Mesenchymal stem cell (in vitro differentiated cells and primary cell): Measurements from ENCODE around the gene JAG2.

Experiments used
- DNase-seq: peaks from one replicate; pipeline ENCODE4 v3.0.0-alpha.2; 2013
- H2AFZ ChIP-seq: one replicate; pipeline ENCODE4 v1.6.1; 2013; ENCODE audit warnings: low read depth, mild to moderate bottlenecking, control low read depth, inconsistent platforms, low read length, moderate library complexity
- H2AK5ac ChIP-seq: 2 replicates; pipeline ENCODE4 v1.6.1; 2013; ENCODE audit warnings: low read length, moderate library complexity, mild to moderate bottlenecking, inconsistent platforms; ENCODE audit not compliant: severe bottlenecking
- H2BK120ac ChIP-seq: one replicate; pipeline ENCODE4 v1.6.1; 2013; ENCODE audit warnings: low read depth, mild to moderate bottlenecking, inconsistent platforms, low read length, moderate library complexity
- H2BK12ac ChIP-seq, 2 experiments: one replicate each; pipeline ENCODE4 v1.6.1; 2013; ENCODE audit warnings: inconsistent platforms in 2 of 2, low read length in 2 of 2, mild to moderate bottlenecking in 2 of 2, moderate library complexity in 2 of 2, control low read depth in 1 of 2
- H2BK15ac ChIP-seq: one replicate; pipeline ENCODE4 v1.6.1; 2013; ENCODE audit warnings: mild to moderate bottlenecking, low read depth, inconsistent platforms; ENCODE audit not compliant: poor library complexity, severe bottlenecking
- H2BK5ac ChIP-seq: 2 replicates; pipeline ENCODE4 v1.6.1; 2013; ENCODE audit warnings: low read depth, mild to moderate bottlenecking, low read length, control low read depth, inconsistent platforms; ENCODE audit not compliant: poor library complexity, severe bottlenecking
- H3K14ac ChIP-seq, 2 experiments: one replicate each; pipeline ENCODE4 v1.6.1; 2013; ENCODE audit warnings: inconsistent platforms in 2 of 2, low read length in 2 of 2, control low read depth in 1 of 2, mild to moderate bottlenecking in 1 of 2, moderate library complexity in 1 of 2
- H3K18ac ChIP-seq, 2 experiments: one replicate each; pipeline ENCODE4 v1.6.1; 2013; ENCODE audit warnings: inconsistent platforms in 2 of 2, low read length in 2 of 2, control low read depth in 1 of 2, low read depth in 1 of 2, mild to moderate bottlenecking in 1 of 2
- H3K23ac ChIP-seq, 2 experiments: one replicate each; pipeline ENCODE4 v1.6.1; 2013; ENCODE audit warnings: inconsistent platforms in 2 of 2, low read length in 2 of 2, mild to moderate bottlenecking in 2 of 2, moderate library complexity in 2 of 2, control low read depth in 1 of 2
- H3K27ac ChIP-seq: 2 replicates; pipeline ENCODE4 v1.5.1; 2013; ENCODE audit warnings: mild to moderate bottlenecking, moderate library complexity, low read length, control low read depth, inconsistent platforms; ENCODE audit not compliant: poor library complexity, severe bottlenecking
- H3K27me3 ChIP-seq, 2 experiments: 2 replicates each; pipeline versions ENCODE4 v1.6.1 to v1.7.0; 2013; ENCODE audit warnings: low read length in 2 of 2, mild to moderate bottlenecking in 2 of 2, moderate library complexity in 2 of 2, control low read depth in 1 of 2, inconsistent platforms in 1 of 2; ENCODE audit not compliant: control insufficient read depth in 1 of 2, insufficient read depth in 1 of 2
- H3K36me3 ChIP-seq, 2 experiments: 2 replicates each; pipeline versions ENCODE4 v1.6.1 to v1.7.0; 2013; ENCODE audit warnings: low read length in 2 of 2, control low read depth in 1 of 2, inconsistent platforms in 1 of 2, low read depth in 1 of 2, mild to moderate bottlenecking in 1 of 2; ENCODE audit not compliant: insufficient read depth in 2 of 2, control insufficient read depth in 1 of 2
- H3K4ac ChIP-seq, 2 experiments: one replicate each; pipeline ENCODE4 v1.6.1; 2013; ENCODE audit warnings: inconsistent platforms in 2 of 2, low read length in 2 of 2, mild to moderate bottlenecking in 2 of 2, moderate library complexity in 2 of 2, control low read depth in 1 of 2, low read depth in 1 of 2
- H3K4me1 ChIP-seq: 2 replicates; pipeline ENCODE4 v1.6.1; 2013; ENCODE audit warnings: low read depth, low read length, control low read depth; ENCODE audit not compliant: control insufficient read depth, insufficient read depth
- H3K4me2 ChIP-seq: 2 replicates; pipeline ENCODE4 v1.6.1; 2013; ENCODE audit warnings: low read length, mild to moderate bottlenecking, inconsistent platforms; ENCODE audit not compliant: poor library complexity, severe bottlenecking
- H3K4me3 ChIP-seq, 2 experiments: 2 replicates each; pipeline versions ENCODE4 v1.5.1 to v1.7.0; 2013; ENCODE audit warnings: low read length in 2 of 2, mild to moderate bottlenecking in 2 of 2, control low read depth in 1 of 2, low read depth in 1 of 2; ENCODE audit not compliant: insufficient read depth in 1 of 2
- H3K79me1 ChIP-seq: replicated peaks from 2 replicates; pipeline ENCODE4 v1.6.1; 2013; ENCODE audit warnings: mild to moderate bottlenecking, control low read depth, low read length, inconsistent platforms; ENCODE audit not compliant: poor library complexity, severe bottlenecking
- H3K9ac ChIP-seq: 2 replicates; pipeline ENCODE4 v1.7.0; 2013; ENCODE audit warnings: mild to moderate bottlenecking, low read length, moderate library complexity
- H3K9me3 ChIP-seq: 2 replicates; pipeline ENCODE4 v1.7.0; 2013; ENCODE audit warnings: mild to moderate bottlenecking, low read length; ENCODE audit not compliant: control insufficient read depth
- H4K8ac ChIP-seq: one replicate; pipeline ENCODE4 v1.6.1; 2013; ENCODE audit warnings: inconsistent platforms, mild to moderate bottlenecking, low read length, moderate library complexity
- H4K91ac ChIP-seq: one replicate; pipeline ENCODE4 v1.6.1; 2013; ENCODE audit warnings: mild to moderate bottlenecking, low read length, inconsistent platforms
- WGBS: methylation state at CpG from one replicate; pipeline ENCODE4 v1.1.7; 2013; ENCODE audit warnings: mixed read lengths; 5-methylcytosine and 5-hydroxymethylcytosine counted together

The JAG2 gene

GRCh38 chr14:105139212-105139825, 29.3 kb downstream of the JAG2 start:
- Histone ChIP-seq H3K9ac (no peak overlapping the region), H3K27ac (no peak overlapping the region), H3K27me3 (peaks cover 5 to 6% of the 10 kb centered on the region in 2 experiments), H3K9me3 (peaks cover 14% of the 10 kb centered on the region), H2BK12ac (no peak overlapping the region), H3K4me3 (no peak overlapping the region), H2AFZ (no peak overlapping the region), H4K91ac (no peak overlapping the region), H3K4me2 (no peak overlapping the region), H2BK15ac (no peak overlapping the region), H3K4me1 (no peaks in the 10 kb centered on the region), H3K23ac (no peak overlapping the region), H4K8ac (no peak overlapping the region), H3K18ac (no peak overlapping the region), H3K4ac (no peak overlapping the region), H3K79me1 (no peaks in the 10 kb centered on the region), H2BK120ac (no peak overlapping the region), H3K36me3 (no peaks in the 10 kb centered on the region), H3K14ac (no peak overlapping the region), H2AK5ac (no peak overlapping the region), H2BK5ac (no peak overlapping the region)
- DNase-seq: no peak
- WGBS: 74% methylated on average over 10 of the region's 10 CpGs

- no peak overlapping the region for H2BK15ac ChIP-seq
- no peak overlapping the region for H2BK5ac ChIP-seq
- no peak overlapping the region for H3K4me2 ChIP-seq
- peaks cover 14% of the 10 kb centered on the region for H3K9me3 ChIP-seq
- H3K4me3 ChIP-seq: no peak overlapping the region
- peaks cover 5 to 9% of the 10 kb centered on the region in 2 experiments for H3K27me3 ChIP-seq
- H2BK12ac ChIP-seq: no peak overlapping the region
- no peak overlapping the region for H3K4ac ChIP-seq
- H4K91ac ChIP-seq: no peak overlapping the region
- H3K18ac ChIP-seq: no peak overlapping the region
- no peak for DNase-seq
- 94% methylated on average over 15 of the region's 15 CpGs for WGBS
- no peak overlapping the region for H3K27ac ChIP-seq
- H3K79me1 ChIP-seq: no peaks in the 10 kb centered on the region
- no peak overlapping the region for H2AFZ ChIP-seq
- H4K8ac ChIP-seq: no peak overlapping the region
- H3K4me1 ChIP-seq: no peaks in the 10 kb centered on the region
- H3K9ac ChIP-seq: no peak overlapping the region
- no peak overlapping the region for H3K23ac ChIP-seq
- no peak overlapping the region for H2BK120ac ChIP-seq
- H3K36me3 ChIP-seq: no peaks in the 10 kb centered on the region
- H2AK5ac ChIP-seq: no peak overlapping the region
- no peak overlapping the region for H3K14ac ChIP-seq
These were observed 29.9 kb downstream of the JAG2 start for GRCh38 chr14:105138551-105139111.

- Histone ChIP-seq H4K91ac (no peak overlapping the region), H2AFZ (no peak overlapping the region), H3K4me1 (no peaks in the 10 kb centered on the region), H2BK12ac (no peak overlapping the region), H3K9me3 (peaks cover 14% of the 10 kb centered on the region), H3K14ac (no peak overlapping the region), H3K4me3 (no peak overlapping the region), H3K18ac (no peak overlapping the region), H4K8ac (no peak overlapping the region), H2BK15ac (no peak overlapping the region), H3K27ac (no peak overlapping the region), H2AK5ac (no peak overlapping the region), H2BK120ac (no peak overlapping the region), H3K9ac (no peak overlapping the region), H3K36me3 (no peaks in the 10 kb centered on the region), H3K4me2 (no peak overlapping the region), H2BK5ac (no peak overlapping the region), H3K23ac (no peak overlapping the region), H3K27me3 (peaks cover 5 to 13% of the 10 kb centered on the region in 2 experiments), H3K4ac (no peak overlapping the region), H3K79me1 (no peaks in the 10 kb centered on the region)
- no peak for DNase-seq
- WGBS: 91% methylated on average over 18 of the region's 19 CpGs
These were observed 30.5 kb downstream of the JAG2 start for GRCh38 chr14:105138021-105138541.

DNA sequence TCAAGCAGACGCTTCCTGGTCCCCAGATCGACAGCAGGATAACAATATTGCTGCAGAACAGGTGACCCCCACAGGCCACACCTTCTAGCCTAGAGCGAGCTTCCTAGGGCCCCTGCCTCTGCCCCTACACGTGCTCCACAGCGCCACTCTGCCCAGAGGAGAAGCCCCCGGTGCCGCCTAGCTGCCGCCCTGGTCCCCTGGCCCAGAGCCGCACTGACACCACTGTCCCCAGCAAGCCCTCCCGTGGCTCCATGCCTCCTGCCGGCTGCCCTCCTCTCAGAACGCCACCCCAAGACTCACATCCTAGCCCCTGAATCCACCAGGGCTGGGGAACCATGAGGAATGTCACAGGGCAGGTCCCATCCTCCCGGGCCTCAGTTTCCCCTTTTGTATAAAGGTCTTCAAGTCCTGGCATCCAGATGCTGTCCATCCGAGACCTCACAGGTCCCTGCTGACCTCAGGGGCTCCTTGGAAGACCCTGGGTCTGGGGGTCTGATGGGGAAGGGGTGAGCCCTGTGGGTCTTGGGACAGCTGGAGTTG, 31.0 kb downstream of the JAG2 start:
- Histone ChIP-seq H3K18ac (no peak overlapping the region), H3K9ac (no peak overlapping the region), H2BK15ac (no peak overlapping the region), H2BK12ac (no peak overlapping the region), H2BK5ac (no peak overlapping the region), H3K27me3 (peaks cover 5 to 18% of the 10 kb centered on the region in 2 experiments), H3K14ac (no peak overlapping the region), H3K79me1 (no peaks in the 10 kb centered on the region), H3K4me1 (no peaks in the 10 kb centered on the region), H2BK120ac (no peak overlapping the region), H3K23ac (no peak overlapping the region), H3K4me2 (no peak overlapping the region), H2AFZ (no peak overlapping the region), H4K91ac (no peak overlapping the region), H3K9me3 (peaks cover 14% of the 10 kb centered on the region), H3K27ac (no peak overlapping the region), H3K4ac (no peak overlapping the region), H4K8ac (no peak overlapping the region), H2AK5ac (no peak overlapping the region), H3K4me3 (no peak overlapping the region), H3K36me3 (no peaks in the 10 kb centered on the region)
- 74% methylated on average over 14 of the region's 14 CpGs for WGBS
- no peak for DNase-seq
